GM12864 (cell line): ENCODE data around the gene FOXJ3.

ENCODE experiments used
- DNase-seq: peaks from one replicate; pipeline ENCODE4 v3.0.0-alpha.2; 2011; ENCODE audit warnings: low read depth
- H3K4me3 ChIP-seq: 2 replicates; pipeline ENCODE4 v1.5.1; 2011; ENCODE audit warnings: mild to moderate bottlenecking, low read depth, low read length, control low read depth
- TF ChIP-seq, protein P1 (sequence below): IDR thresholded peaks from 2 replicates; pipeline ENCODE4 v1.5.1; 2011; ENCODE audit warnings: low read depth, mild to moderate bottlenecking, moderate library complexity, low read length, control low read depth, inconsistent platforms; ENCODE audit errors: missing control alignments

Gene FOXJ3

DNA sequence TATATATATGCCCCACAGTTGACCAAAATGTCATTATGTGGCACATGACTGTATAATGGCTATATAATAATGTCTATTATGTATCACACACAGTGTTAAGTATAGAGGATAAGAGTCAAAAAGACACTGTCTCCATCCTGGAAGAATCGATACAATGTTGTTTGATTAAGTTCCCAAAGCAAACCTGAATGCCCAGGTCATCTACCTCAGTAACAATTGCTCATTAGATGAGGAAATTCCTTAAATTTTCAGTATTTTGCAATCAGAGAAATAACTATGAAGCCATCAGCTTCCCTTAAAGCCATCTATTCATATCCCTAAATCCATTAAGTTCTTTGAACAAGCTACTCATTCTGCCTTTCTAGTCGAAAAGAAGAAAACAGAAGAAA lies 10.0 kb downstream of the FOXJ3 start:
- no peak overlapping the region for H3K4me3 ChIP-seq
- no peak for DNase-seq
- TF ChIP-seq, protein P1, sequence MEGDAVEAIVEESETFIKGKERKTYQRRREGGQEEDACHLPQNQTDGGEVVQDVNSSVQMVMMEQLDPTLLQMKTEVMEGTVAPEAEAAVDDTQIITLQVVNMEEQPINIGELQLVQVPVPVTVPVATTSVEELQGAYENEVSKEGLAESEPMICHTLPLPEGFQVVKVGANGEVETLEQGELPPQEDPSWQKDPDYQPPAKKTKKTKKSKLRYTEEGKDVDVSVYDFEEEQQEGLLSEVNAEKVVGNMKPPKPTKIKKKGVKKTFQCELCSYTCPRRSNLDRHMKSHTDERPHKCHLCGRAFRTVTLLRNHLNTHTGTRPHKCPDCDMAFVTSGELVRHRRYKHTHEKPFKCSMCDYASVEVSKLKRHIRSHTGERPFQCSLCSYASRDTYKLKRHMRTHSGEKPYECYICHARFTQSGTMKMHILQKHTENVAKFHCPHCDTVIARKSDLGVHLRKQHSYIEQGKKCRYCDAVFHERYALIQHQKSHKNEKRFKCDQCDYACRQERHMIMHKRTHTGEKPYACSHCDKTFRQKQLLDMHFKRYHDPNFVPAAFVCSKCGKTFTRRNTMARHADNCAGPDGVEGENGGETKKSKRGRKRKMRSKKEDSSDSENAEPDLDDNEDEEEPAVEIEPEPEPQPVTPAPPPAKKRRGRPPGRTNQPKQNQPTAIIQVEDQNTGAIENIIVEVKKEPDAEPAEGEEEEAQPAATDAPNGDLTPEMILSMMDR = no peak

DNA sequence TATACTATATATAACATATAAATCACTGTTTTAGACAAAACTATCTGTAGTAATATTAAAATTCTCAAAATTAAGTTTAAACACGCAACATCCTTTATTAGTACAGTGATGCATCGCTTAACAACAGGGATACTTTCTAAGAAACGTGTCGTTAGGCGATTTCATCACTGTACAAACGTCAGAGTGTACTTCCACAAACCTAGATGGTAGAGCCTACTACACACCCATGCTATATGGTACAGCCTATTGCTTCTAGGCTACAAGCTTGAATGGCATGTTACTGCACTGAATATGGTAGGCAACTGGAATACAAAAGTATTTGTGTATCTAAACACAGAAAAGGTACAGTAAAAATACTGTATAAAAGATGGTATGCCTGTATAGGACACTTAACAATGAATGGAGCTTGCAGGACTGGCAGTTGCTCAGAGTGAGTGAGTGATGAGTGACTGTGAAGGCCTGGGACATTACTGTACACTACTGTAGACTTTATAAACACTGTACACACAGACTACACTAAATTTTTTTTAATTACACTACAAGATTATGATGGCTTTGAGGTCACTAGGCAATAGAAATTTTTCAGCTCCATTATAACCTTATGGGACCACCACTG lies 10.5 kb downstream of the FOXJ3 start:
- TF ChIP-seq, protein P1 = no peak
- H3K4me3 ChIP-seq = no peak overlapping the region
- no peak for DNase-seq

DNA sequence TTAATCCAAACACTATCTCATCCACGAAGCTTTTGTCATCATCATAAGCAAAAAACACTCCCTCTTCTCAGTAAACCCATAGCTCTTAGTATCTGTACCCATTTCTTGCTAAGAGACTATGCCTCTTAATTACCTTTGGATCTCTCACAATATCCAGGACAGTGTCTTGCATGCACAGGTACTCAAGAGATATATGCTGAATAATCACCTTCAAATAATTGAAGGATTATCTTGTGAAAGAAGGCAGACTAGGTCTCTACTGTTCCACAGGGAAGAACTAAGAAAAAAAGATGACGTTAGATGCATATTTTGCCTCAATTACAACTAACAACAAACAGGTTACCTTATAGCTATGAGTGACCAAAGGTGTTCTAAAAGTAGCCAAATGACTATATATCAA lies 11.5 kb downstream of the FOXJ3 start:
- DNase-seq = no peak
- no peak overlapping the region for H3K4me3 ChIP-seq
- TF ChIP-seq, protein P1 = no peak

DNA sequence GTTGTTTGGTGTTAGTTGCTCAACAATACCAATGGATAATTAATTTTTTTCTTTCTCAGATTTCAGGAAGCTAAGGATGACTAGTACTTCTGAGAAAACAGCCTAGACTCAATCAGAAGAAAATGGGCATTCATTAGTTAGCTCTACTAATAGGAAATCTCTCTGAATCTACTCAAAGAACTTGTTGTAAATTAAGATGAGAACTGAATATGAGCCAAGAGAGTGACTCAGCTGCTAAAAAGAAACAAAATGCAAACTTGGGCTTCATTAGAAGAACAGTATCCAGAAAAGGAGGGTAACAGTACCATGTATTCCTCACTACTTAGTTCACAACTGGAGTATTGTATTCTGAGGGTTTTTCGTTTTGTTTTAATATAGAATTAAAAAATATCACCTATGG lies 12.5 kb downstream of the FOXJ3 start:
- no peak for DNase-seq
- no peak overlapping the region for H3K4me3 ChIP-seq
- TF ChIP-seq, protein P1 = no peak

DNA sequence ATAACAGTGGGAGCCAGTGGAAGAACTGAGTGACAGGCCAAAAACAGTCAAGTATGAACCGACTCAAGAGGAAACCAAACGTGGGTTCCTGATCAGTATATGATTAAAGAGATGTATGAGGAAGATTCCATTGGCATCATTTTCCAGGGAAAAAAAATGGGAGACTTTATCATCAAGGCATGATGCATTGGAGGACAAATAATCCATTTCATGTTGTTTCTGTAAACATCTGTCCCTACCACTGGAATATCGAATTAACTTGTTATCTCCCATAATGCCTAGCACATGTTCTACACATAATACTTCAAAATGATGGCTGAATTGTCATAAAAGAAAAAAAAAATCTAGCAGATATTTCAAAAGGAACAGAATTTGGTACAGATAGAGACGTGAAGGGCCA lies 13.3 kb downstream of the FOXJ3 start:
- H3K4me3 ChIP-seq = no peak overlapping the region
- TF ChIP-seq, protein P1 = no peak
- no peak for DNase-seq

DNA sequence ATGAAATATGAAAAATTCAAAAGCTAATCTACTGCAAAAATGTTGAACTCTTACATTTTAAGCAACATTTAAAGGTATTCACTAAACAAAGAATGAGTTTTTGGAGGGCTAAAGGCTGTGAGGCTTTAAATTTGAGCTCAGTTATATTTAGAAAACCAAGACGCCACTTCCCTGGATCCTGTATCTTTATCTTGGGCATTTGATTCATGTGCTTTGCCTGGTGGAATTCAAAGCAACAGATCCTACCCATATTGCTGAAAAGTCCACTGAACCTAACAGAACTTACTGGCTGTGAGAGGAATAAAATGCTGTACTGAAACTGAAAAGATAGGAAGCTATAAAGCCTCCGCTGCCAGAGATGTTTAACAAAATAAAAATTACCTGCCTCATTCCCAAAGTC lies 14.3 kb downstream of the FOXJ3 start:
- no peak overlapping the region for H3K4me3 ChIP-seq
- no peak for DNase-seq
- TF ChIP-seq, protein P1 = no peak

DNA sequence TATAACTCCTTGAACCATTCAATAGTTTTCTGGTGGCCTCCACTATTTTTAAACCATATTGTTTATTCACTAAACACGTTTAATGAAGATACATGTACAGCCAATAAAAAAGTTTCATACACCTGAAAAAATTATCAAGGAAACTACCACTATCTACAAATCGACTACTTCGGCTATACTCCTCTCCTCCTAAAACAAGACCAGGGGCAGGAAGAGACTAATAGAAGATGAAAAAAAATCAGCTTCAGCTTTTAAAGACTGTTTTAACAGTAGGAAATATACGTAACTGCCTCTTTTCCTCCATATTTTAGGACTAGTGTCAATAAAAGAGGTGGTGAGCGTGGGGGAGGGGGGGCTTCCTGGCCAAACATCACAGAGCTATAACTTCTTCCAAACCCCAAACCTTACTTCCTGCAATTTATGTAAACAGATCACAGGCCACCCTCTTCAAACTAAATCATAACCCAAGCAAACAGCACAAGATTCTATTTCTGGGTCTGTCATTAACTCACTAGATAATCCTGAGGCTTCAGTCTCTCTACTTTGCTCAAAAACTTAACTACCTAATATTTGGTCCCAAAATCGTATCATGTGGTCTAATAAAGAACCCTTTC lies 15.1 kb downstream of the FOXJ3 start:
- no peak for DNase-seq
- TF ChIP-seq, protein P1 = no peak
- H3K4me3 ChIP-seq = no peak overlapping the region
